Measurements from ENCODE around the gene SLIT1.
"Not testable (repeated sequence)": the region's sequence is repeated elsewhere in the genome, so short reads cannot be mapped to it uniquely, and the experiment has no call there.

SLIT1 gene

DNA sequence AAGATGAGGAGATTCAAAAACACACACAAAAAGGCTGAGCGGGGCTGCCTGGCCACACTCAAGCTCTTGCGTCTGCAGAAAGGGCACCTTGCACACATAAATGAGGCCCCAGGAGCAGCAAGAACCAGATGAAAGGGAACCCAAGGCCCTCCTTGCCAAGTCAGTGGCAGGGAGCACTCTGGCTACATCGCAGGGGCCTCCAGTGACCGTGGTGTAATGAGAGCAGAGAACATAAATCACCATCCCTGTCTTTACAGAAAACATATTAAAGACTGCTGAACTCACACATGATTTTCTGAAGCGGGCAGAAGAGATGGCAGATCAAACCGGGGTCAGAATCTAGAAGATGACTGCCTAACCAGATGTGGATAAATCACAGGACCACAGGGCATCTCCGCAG lies 80.5 kb downstream of the SLIT1 start:
- no peak for DNase-seq

DNA sequence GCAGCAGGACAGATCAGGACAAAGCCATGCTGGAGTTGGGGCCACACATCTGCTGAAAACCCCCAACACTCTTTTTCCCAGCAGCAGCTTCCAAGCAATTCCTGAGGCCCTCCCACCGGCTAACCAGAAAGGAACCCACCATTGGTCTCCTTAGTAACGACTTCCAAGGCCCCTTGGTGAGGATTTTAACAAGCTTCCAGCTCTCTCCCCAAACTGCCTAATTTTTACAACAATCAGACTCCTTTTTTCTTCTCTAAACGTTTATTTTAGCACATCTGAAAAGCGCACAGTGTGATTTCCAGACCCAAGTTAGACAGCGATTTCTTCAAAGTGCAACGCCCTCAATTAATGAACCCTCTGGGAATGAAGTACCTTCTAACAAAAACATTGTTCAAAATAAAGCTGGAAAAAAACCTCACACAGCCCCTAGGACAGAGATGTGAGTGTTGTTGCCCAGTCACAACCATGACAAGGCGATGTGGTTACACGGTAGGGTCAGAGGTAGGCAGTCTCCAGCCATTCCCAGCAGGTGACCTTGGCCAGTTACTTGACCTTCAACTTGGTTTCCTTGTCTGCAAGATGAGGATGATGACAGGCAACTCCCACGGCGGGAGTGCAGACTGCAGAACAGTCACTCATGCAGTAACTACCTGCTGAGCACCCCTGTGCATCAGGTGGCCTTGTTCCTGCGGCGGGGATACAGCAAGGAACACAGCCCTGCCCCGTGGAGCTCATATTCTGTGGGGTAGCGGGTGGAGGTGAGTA lies 82.3 kb downstream of the SLIT1 start:
- no peak for DNase-seq

DNA sequence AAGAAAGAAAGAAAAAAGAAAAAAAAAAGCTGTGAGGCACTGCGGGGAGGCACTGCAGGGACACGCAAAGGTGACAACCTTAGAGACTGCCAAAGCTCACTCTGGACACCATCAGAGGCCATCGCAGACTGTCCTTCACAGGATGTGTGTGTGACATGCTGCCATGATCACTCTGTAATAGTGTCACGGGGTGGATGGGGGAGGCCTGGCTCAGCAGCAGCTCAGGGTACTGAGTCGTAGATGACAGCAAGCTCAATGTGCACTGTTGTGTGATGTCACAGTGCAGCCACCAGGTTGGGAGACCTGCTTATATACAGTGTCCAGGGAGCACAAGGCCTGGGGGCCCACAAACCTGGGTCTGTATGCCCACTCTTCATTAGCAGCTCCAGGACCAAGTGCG lies 83.3 kb downstream of the SLIT1 start:
- no peak for DNase-seq

DNA sequence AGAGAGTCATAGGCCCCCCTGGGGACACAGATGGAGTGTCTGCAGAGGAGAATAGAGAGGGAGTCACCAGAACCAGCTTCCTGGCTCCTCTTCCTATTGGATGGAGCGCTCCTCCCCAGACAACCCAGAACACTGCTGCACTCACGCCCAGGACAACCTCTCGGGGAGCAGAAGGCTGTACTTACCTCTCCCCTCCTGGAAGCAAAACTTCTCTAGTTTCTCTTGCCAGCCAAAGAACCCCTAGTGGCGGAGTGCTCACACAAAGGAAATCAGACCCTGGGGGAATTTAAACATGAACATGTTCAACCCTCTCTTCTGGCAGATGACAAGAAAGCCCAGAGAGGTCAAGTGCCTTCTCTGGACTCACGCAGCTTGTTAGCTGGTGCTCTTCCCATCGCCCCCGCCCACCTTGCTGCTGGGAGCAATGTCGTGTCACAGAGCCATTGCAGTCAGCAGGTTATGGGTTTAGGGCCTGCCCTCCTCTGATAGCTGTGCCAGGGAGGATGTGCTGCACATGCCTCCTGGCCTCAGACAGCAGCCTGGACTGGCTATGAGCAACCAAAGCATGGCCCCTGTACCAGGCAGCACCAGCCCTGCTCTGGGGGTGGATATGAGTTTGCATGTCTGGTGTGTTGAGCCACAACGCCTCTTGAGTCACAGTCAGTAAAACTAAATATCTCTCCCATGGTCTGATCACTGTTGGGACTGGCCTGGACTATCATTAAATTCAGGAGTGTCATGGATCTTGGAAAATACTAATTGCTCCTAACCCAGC lies 84.4 kb downstream of the SLIT1 start:
- peak; percentile 13 for DNase-seq

DNA sequence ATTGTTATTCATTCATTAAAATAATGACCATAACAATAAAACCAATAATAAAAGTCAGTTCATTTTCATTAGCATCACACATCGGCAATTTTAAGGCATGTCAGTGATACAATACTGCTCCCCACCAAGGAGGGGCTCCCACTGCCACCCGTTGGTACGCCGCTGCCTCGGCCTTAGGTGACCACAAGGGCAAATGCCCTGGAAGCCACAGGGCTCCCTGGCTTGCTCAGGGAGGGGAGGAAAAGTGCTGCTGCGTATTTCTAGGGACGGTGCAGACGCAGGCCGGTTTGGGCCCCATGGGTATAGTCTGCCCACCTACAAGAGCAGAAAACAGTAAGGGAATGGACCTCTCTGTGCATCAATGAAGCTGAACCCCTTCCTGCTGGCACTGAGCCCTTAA lies 85.1 kb downstream of the SLIT1 start:
- DNase-seq, result no peak

DNA sequence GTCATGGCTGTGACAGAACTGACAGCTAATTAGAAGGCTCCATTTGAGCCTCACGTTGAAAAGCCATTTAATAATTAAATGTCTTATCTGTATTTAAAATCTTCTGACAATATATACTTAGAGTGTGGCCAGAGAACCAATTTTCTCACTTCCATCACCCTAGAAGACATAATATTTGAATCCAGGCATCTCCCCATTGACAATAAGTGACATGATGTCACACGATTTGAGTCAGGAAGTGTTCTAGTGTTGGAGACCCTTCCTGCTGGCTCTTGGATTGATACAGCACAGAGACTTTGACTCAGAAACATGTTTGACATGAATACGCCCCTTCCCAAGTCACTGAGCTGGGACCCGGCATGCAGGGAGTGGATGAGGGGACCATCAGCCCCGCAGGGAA lies 85.9 kb downstream of the SLIT1 start:
- DNase-seq, result no peak

DNA sequence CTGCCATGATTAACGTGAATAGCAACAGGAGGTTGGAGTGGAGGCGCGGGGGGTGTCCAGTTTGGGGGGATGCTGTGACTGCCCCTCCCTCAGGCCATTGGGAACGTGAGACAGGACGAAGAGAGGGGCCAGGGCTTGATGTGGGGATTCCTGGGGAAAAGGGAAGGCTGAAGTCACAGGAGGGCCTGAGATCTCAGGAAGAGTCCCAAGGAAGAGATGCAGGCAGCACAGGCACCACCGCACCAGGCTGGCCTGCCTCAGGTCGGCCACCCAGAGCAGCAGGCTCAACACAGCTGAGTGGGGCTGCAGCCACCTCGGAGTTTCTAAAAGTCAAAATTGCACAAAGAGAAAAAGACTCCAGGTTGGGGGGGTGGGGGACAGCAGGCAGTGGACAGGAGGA lies 86.7 kb downstream of the SLIT1 start:
- no peak for DNase-seq

DNA sequence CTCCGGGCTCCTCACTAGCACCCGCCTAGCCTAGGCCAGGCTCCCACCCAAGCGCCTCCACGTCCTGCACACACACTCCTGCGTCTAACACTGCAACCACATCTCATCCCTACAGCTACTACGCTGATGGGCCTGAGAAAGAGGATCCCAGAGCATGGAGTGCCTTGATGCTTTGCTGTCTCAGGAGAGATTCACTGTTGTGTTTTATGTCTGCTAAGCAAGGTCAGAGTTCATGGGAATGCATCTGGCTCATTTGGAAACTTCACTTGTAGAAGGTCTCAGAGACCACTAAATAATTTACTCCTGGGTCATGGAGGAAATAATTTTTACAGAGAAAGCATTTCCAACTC lies 88.7 kb downstream of the SLIT1 start:
- no peak for DNase-seq

DNA sequence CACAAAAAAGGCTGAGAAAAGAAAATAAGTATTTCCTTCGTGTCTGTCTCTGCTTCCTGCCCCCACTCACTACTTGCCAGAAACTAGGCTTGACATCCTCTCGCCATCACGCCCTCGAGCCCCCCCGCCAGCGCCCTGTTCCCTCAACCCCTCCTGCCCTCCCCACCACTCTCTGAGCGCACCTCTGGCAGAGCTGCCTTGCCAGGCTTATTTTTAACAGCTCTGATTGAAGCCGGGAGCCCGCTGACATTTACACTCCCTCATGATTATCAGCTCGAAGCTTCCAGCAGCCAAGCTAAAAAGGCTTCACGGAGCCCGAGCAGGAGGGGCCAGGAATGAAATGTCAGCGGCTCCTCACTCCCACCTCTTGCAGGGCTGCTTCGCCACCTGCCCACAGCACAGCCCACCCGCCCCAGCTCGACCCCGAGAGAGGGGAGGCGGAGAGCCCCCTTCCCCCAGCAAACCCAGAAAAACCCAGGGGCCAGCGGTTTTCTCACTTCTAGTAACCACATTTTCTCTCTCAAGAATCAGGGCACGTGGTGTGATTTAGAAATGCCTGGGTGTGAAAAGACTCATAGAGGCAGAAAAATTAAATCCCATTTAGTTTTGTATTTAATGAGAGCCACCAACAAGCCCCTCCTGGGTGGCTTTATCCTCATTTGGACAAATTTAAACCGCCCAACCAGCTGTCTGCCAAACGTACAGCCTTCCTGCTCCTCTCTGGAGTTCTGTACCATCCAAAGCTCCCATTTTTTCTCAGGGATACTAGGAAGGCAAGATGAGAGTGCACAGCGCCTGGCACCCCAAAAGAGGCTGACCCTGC lies 89.3 kb downstream of the SLIT1 start:
- no peak for DNase-seq

DNA sequence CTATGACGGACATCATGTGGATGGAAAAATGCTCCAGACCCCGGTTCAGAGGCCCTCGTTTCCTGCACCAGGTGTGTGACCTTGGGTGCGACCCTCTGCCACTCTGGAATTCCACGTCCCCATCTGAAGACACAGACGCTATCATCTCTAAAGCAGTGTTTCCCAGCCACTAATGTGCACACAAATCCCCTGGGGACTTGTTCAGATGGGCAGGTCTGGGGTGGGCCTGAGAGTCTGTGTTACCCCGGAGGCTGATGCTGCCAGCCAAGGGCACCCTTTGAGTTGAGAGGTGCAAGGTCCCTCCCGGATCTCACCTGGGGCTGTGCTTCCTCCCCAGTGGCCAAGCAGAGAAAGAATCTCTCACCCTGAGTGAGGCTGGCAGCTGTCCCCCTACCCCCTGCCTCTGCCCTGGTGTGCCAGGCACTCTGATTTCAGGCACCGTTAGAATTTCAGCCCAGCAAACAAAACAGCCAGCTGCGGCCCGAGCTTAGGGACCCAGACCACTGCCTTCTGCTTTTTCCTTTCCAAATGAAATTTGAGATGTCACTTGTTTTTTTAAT lies 90.0 kb downstream of the SLIT1 start:
- no peak for DNase-seq

DNA sequence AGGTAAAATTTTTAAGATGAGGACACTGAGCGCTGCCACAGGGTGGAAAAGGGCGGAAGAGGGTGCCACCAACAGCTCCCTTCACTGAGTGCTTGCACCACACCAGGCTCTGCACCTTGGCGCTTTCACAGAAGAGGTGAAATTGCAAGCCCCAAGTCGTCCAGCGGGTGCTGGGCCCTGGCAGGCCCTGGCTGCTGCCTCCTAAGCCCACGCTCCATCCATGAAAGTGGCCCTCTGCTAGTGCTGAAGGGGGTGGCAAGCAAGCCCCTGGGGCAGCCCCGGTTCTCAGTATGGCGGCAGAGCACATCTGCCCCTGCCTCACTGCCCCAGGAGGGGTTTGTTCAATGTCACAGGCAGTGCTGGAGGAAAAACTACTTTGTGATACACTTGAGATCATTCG lies 95.1 kb downstream of the SLIT1 start:
- DNase-seq, result no peak

DNA sequence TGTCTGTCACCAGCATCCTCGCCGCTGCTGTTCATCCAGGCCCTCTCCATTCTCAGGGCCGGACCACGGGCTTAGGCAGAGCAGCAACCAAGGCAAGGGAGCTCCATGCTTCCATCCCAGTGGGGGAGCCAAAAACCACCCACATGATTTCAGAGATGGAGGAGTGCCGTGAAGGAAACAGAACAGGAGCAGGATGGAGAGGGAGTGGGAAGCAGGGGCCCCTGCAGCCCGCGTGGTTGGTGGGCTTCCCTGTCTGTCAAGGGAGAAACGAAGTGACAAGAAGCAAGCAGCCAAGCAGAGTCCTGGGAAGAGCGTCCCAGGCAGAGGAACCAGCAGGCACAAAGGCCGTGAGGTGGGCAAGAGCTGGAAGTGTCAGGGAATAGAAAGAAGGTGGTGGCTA lies 95.7 kb downstream of the SLIT1 start:
- DNase-seq, result no peak

DNA sequence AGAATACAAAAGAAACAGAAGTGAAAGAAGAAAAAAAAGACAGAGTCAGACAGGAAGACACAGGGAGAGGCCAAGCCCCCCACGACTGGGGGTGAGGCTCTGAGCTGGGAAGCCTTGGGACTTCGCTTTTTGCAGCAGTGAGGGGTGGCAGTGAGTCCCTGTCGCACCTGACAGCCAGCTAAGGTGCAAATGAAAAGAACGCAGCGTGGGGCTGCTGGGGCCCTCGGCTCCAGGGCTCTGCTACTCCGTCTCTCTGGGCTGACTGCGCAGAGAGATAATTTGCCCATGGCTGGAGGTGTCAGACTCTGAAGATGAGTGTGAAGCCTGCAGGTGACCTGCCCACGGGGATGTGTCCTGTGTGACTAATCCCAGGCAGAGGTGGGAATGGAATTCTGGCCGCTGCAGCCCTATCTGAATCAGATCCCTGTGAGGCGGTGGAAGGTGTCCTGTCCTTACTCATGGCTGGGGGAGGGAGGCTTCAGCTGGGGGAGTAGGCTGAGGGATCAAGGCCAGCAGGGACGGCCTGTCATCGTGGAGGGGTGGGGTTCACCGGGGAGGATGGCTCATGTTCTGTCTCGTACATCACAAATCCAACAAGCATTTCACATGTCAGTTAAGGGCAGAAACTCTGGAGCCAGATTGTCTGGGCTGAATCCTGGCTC lies 96.4 kb downstream of the SLIT1 start:
- DNase-seq, result no peak

DNA sequence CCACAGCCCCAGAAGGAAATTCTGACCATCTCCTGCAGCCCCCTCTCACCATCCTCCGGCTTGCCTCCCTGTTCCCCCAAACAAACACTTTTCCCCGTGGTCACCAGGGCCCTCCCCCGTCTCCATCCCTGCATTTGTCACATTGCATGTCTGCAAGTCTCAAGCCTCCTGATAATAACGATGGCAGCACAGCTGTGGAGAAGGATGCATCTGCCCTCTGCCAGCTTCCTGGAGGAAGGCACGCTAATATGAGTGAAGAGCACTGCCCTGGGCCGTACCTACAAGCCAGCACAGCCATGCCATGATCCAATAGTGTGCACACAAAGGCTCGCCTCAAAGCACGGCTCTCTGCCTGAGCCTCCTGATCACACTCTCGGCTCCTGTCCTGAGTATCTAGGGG lies 98.5 kb downstream of the SLIT1 start:
- DNase-seq, result no peak

DNA sequence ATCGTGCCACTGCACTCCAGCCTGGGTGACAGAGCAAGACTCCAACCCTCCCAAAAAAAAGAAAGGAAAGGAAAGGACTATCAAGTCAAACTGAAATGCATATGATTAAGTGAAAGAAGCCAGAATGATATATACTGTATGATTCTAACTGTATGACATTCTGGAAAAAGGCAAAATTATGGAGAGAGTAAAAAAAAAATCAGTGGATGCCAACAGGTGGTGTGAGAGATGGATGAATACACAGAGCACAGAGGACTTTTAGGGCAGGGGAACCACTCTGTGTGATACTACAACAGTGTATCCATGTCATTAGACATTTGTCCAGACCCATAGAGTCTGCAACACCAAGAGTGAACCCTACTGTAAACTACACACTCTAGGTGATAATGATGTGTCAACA lies 99.2 kb downstream of the SLIT1 start:
- DNase-seq, result no peak

DNA sequence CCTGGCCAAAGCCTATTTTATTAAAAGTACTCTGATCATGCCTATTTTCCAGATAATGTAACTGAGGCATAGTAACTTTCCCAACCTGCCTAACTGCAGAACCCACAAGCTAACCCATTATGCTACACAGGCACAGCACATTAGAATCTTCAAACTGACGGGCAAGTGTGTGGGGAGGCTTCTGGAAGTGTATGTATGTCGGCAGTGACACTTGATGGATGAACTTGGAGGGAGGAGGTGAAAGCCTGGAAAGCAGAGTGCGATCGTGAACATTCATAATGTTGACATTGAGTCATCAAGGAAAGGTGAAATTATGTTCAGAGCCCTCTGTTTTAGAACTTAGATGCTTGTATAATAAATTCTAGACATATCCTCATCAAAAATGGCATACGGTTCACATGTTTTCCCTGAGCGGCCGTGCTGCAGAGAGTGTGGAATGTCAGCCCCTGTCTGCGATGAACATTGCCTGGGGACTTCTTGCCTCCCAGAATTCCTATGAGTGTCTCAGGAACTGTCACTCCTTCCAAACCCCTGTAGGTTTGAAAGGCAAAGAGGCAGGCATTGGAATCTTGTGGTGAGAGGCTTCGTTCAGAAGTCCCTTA lies 102.4 kb downstream of the SLIT1 start:
- no peak for DNase-seq

DNA sequence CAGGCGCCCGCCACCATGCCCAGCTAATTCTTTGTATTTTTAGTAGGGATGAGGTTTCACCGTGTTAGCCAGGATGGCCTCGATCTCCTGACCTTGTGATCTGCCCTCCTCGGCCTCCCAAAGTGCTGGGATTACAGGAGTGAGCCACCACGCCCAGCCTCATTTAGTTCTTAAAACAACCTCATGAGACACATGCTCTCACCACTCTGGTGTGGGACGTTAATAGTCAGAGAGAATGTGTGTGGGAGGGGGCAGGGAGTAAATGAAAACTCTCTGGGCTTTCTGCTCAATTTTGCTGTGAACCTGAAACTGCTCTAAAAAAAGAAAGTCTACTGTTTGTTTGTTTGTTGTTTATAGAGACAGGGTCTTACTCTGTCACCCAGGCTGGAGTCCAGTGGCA lies 103.2 kb downstream of the SLIT1 start:
- not testable (repeated sequence) for DNase-seq

DNA sequence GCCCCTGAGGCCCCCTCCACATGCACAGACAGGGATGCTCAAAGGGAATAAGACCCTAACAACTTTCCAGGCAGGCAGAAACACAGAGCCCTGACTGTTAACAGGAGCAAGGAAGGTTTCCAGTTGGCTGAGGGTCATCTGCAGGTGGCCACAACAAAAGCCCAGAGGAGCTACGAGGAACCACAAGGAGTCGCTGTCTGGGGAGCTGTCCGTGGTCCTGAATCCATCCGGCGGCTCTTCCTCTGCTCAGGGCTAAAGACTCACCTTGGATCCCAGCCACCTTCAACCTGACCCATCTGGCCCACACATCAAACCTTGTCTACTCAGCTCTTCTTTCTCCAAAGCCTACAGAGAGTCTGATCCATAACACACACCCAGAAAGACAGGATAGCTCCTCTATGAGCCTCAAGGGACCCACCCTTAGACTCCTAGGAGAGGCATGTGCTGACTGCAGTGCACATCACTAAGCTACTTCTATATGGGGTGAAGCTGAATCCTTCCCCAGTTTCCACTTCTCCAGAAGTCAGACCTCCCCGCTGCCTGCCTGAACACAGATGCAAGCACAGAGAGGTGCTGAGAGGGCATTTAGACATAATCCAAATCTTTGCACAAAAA lies 104.0 kb downstream of the SLIT1 start:
- DNase-seq, result peak; percentile 69

DNA sequence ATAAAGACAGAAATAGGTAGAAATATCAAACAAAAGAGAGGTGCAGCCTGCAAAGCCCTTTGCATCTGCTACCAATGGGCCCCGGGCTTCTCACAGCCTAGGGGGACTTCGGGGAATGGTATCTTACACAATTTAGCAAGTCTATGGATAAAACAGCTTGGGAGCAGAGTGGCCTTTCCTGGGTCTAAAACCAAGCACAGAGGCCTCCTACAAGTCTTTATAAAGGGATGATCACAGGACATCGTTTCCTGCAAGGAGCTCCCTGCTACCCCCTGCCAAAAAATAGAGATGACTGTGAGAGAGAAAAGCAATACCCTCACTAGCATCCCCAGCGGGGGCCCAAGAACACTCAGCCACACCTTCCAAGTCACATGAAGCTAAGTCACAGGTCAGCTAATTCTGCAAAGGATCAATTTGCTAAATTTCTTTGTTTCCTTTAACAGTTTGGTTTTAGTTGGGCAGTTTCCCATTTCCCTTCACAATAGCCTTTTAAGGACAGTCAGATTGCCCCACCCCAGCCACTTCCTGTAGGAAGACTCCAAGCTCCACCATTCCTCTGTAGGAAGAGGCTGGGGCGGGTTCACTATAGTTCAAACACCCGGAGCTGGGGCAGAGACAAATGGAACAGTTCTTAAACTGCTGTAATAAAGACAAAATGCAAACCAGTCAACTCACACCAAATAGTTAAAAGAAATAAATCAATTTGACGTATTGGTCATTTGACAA lies 105.5 kb downstream of the SLIT1 start:
- no peak for DNase-seq

DNA sequence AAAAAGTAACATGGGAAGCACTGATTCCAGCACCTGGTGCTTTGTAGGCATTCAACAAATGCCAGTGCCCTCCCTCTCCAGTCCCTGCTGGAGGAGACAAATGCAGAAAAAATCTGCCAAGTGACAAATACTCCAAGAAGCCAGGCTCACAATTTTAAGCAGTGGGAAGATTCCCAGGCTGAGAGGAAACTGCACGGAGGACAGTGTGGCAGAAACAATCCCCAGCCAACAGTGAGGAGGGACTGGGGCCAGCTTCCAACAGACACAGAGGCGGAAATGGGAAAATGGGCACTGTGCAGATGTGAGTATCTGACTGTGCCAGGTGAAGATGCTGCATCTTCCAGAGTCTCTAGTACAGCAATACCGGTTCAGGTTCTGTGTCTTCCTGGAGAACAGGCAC lies 106.3 kb downstream of the SLIT1 start:
- no peak for DNase-seq

DNA sequence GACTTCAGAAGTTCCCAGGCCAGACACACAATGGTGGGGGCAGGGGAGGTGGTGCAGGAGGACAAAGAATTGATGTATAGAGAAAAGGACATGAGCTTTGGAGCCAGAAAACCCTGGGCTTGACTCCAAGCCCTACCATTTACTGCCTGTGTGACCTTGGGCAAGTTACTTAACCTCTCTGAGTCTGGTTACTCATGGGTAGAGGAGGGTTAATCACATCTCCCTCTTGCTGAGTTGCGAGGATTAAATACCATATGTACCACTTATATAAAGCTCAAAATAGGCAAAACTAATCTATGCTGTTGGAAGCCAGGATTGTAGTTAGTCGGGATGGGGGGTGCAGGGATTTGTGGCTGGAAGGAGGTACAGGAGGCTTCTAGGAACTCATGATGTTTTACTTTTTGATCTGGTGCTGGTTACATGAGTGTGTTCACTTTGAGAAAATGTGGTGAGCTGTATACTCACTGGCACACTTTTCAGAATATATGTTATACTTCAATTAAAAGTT lies 106.8 kb downstream of the SLIT1 start:
- no peak for DNase-seq
